Mesenchymal stem cell (in vitro differentiated cells and primary cell): ENCODE data around the gene MAPK1.
"Not testable (repeated sequence)": the region's sequence is repeated elsewhere in the genome, so short reads cannot be mapped to it uniquely, and the experiment has no call there.

Source experiments
- DNase-seq: peaks from one replicate; pipeline ENCODE4 v3.0.0-alpha.2; 2013
- H2AFZ ChIP-seq: one replicate; pipeline ENCODE4 v1.6.1; 2013; ENCODE audit warnings: low read depth, mild to moderate bottlenecking, control low read depth, inconsistent platforms, low read length, moderate library complexity
- H2AK5ac ChIP-seq: 2 replicates; pipeline ENCODE4 v1.6.1; 2013; ENCODE audit warnings: low read length, moderate library complexity, mild to moderate bottlenecking, inconsistent platforms; ENCODE audit not compliant: severe bottlenecking
- H2BK120ac ChIP-seq: one replicate; pipeline ENCODE4 v1.6.1; 2013; ENCODE audit warnings: low read depth, mild to moderate bottlenecking, inconsistent platforms, low read length, moderate library complexity
- H2BK12ac ChIP-seq, 2 experiments: one replicate each; pipeline ENCODE4 v1.6.1; 2013; ENCODE audit warnings: inconsistent platforms in 2 of 2, low read length in 2 of 2, mild to moderate bottlenecking in 2 of 2, moderate library complexity in 2 of 2, control low read depth in 1 of 2
- H2BK15ac ChIP-seq: one replicate; pipeline ENCODE4 v1.6.1; 2013; ENCODE audit warnings: mild to moderate bottlenecking, low read depth, inconsistent platforms; ENCODE audit not compliant: poor library complexity, severe bottlenecking
- H2BK5ac ChIP-seq: 2 replicates; pipeline ENCODE4 v1.6.1; 2013; ENCODE audit warnings: low read depth, mild to moderate bottlenecking, low read length, control low read depth, inconsistent platforms; ENCODE audit not compliant: poor library complexity, severe bottlenecking
- H3K14ac ChIP-seq, 2 experiments: one replicate each; pipeline ENCODE4 v1.6.1; 2013; ENCODE audit warnings: inconsistent platforms in 2 of 2, low read length in 2 of 2, control low read depth in 1 of 2, mild to moderate bottlenecking in 1 of 2, moderate library complexity in 1 of 2
- H3K18ac ChIP-seq, 2 experiments: one replicate each; pipeline ENCODE4 v1.6.1; 2013; ENCODE audit warnings: inconsistent platforms in 2 of 2, low read length in 2 of 2, control low read depth in 1 of 2, low read depth in 1 of 2, mild to moderate bottlenecking in 1 of 2
- H3K23ac ChIP-seq, 2 experiments: one replicate each; pipeline ENCODE4 v1.6.1; 2013; ENCODE audit warnings: inconsistent platforms in 2 of 2, low read length in 2 of 2, mild to moderate bottlenecking in 2 of 2, moderate library complexity in 2 of 2, control low read depth in 1 of 2
- H3K27ac ChIP-seq: 2 replicates; pipeline ENCODE4 v1.5.1; 2013; ENCODE audit warnings: mild to moderate bottlenecking, moderate library complexity, low read length, control low read depth, inconsistent platforms; ENCODE audit not compliant: poor library complexity, severe bottlenecking
- H3K27me3 ChIP-seq, 2 experiments: 2 replicates each; pipeline versions ENCODE4 v1.6.1 to v1.7.0; 2013; ENCODE audit warnings: low read length in 2 of 2, mild to moderate bottlenecking in 2 of 2, moderate library complexity in 2 of 2, control low read depth in 1 of 2, inconsistent platforms in 1 of 2; ENCODE audit not compliant: control insufficient read depth in 1 of 2, insufficient read depth in 1 of 2
- H3K36me3 ChIP-seq, 2 experiments: 2 replicates each; pipeline versions ENCODE4 v1.6.1 to v1.7.0; 2013; ENCODE audit warnings: low read length in 2 of 2, control low read depth in 1 of 2, inconsistent platforms in 1 of 2, low read depth in 1 of 2, mild to moderate bottlenecking in 1 of 2; ENCODE audit not compliant: insufficient read depth in 2 of 2, control insufficient read depth in 1 of 2
- H3K4ac ChIP-seq, 2 experiments: one replicate each; pipeline ENCODE4 v1.6.1; 2013; ENCODE audit warnings: inconsistent platforms in 2 of 2, low read length in 2 of 2, mild to moderate bottlenecking in 2 of 2, moderate library complexity in 2 of 2, control low read depth in 1 of 2, low read depth in 1 of 2
- H3K4me1 ChIP-seq: 2 replicates; pipeline ENCODE4 v1.6.1; 2013; ENCODE audit warnings: low read depth, low read length, control low read depth; ENCODE audit not compliant: control insufficient read depth, insufficient read depth
- H3K4me2 ChIP-seq: 2 replicates; pipeline ENCODE4 v1.6.1; 2013; ENCODE audit warnings: low read length, mild to moderate bottlenecking, inconsistent platforms; ENCODE audit not compliant: poor library complexity, severe bottlenecking
- H3K4me3 ChIP-seq, 2 experiments: 2 replicates each; pipeline versions ENCODE4 v1.5.1 to v1.7.0; 2013; ENCODE audit warnings: low read length in 2 of 2, mild to moderate bottlenecking in 2 of 2, control low read depth in 1 of 2, low read depth in 1 of 2; ENCODE audit not compliant: insufficient read depth in 1 of 2
- H3K79me1 ChIP-seq: replicated peaks from 2 replicates; pipeline ENCODE4 v1.6.1; 2013; ENCODE audit warnings: mild to moderate bottlenecking, control low read depth, low read length, inconsistent platforms; ENCODE audit not compliant: poor library complexity, severe bottlenecking
- H3K9ac ChIP-seq: 2 replicates; pipeline ENCODE4 v1.7.0; 2013; ENCODE audit warnings: mild to moderate bottlenecking, low read length, moderate library complexity
- H3K9me3 ChIP-seq: 2 replicates; pipeline ENCODE4 v1.7.0; 2013; ENCODE audit warnings: mild to moderate bottlenecking, low read length; ENCODE audit not compliant: control insufficient read depth
- H4K8ac ChIP-seq: one replicate; pipeline ENCODE4 v1.6.1; 2013; ENCODE audit warnings: inconsistent platforms, mild to moderate bottlenecking, low read length, moderate library complexity
- H4K91ac ChIP-seq: one replicate; pipeline ENCODE4 v1.6.1; 2013; ENCODE audit warnings: mild to moderate bottlenecking, low read length, inconsistent platforms
- WGBS: methylation state at CpG from one replicate; pipeline ENCODE4 v1.1.7; 2013; ENCODE audit warnings: mixed read lengths; 5-methylcytosine and 5-hydroxymethylcytosine counted together

The MAPK1 gene

DNA sequence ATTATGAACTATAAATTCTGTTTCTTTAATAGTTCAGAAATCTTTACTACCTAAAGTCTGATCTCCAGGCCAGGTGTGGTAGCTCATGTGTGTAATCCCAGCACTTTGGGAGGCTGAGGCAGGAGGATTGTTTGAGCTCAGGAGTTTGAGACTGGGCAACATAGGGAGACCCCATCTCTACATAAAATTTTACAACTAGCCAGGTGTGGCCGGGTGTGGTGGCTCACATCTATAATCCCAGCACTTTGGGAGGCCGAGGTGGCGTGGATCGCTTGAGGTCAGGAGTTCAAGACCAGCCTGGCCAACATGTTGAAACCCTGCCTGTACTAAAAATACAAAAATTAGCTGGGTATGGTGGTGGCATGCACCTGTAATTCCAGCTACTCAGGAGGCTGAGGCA, 5.3 kb upstream of the MAPK1 start:
- H3K27ac ChIP-seq, H2AK5ac ChIP-seq, H2BK12ac ChIP-seq, H4K91ac ChIP-seq, H3K9ac ChIP-seq, H3K36me3 ChIP-seq, H3K4me2 ChIP-seq, H3K9me3 ChIP-seq, H3K14ac ChIP-seq, H2BK15ac ChIP-seq, H3K27me3 ChIP-seq, H3K4me1 ChIP-seq, H2BK5ac ChIP-seq, DNase-seq, H3K4me3 ChIP-seq, H3K23ac ChIP-seq, H2BK120ac ChIP-seq, H3K4ac ChIP-seq, H2AFZ ChIP-seq, H3K18ac ChIP-seq, H4K8ac ChIP-seq, H3K79me1 ChIP-seq: not testable (repeated sequence)
- 100% methylated on average over 1 of the region's 4 CpGs for WGBS

GRCh38 chr22:21868651-21869050, 1.2 kb upstream of the MAPK1 start:
- Histone ChIP-seq H2BK12ac (no peak overlapping the region), H3K4me1 (peaks cover 1% of the 10 kb centered on the region), H2AFZ (no peak overlapping the region), H3K4ac (no peak overlapping the region), H3K18ac (no peak overlapping the region), H3K4me3 (peak overlapping the region in 1 of 2 experiments; percentile 32), H2BK120ac (no peak overlapping the region), H3K14ac (no peak overlapping the region), H3K27me3 (no peaks in the 10 kb centered on the region), H3K36me3 (no peaks in the 10 kb centered on the region), H2AK5ac (peak overlapping the region; percentile 45), H3K4me2 (no peak overlapping the region), H3K9me3 (no peaks in the 10 kb centered on the region), H3K27ac (no peak overlapping the region), H3K79me1 (peaks cover 2% of the 10 kb centered on the region), H2BK5ac (no peak overlapping the region), H2BK15ac (no peak overlapping the region), H4K8ac (no peak overlapping the region), H3K9ac (no peak overlapping the region), H3K23ac (no peak overlapping the region), H4K91ac (no peak overlapping the region)
- WGBS, result 100% methylated on average over 5 of the region's 7 CpGs
- DNase-seq, result no peak

DNA sequence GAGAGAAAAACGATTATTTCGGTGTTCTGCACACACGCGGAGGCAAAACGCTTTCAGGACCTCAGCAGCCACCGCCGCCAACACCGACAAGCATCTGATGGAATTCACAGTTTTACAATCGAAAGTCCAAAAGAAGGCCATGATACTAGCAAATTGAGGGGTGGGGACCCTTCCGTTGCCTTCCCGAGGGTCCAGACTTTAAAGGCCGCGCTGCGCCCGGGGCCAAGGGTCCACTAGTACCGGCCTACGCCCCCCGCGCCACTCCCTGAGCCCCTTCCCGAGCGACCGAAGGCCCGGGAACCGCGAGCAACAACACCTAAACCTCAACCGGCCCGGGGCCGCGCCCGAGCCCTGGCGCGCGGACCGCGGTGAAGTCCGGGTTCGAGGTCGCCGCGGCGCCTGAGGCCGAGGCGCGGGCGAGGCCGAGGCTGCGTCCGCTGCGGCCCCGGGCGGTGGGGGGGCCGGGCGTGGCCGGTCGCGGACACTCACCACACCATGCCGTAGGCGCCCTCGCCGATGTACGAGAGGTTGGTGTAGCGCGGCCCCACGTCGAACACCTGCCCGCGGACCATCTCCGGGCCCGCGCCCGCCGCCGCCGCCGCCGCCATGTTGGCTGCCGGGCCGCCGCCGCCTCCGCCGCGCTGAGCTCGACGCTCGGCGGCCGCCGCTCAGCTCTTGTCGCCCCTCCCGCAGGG, 465 bp downstream of the MAPK1 start:
- no peak overlapping the region for H3K27ac ChIP-seq
- peak overlapping the region; percentile 89 for H2AFZ ChIP-seq
- no peaks in the 10 kb centered on the region for H3K27me3 ChIP-seq
- peak overlapping the region; percentile 98 to 99 for H3K4me3 ChIP-seq
- DNase-seq, result no peak
- H3K23ac ChIP-seq, result peak overlapping the region; percentile 69 to 99
- peak overlapping the region in 1 of 2 experiments; percentile 78 for H2BK12ac ChIP-seq
- H3K4ac ChIP-seq, result peak overlapping the region in 1 of 2 experiments; percentile 100
- no peaks in the 10 kb centered on the region for H3K36me3 ChIP-seq
- H3K9me3 ChIP-seq, result no peaks in the 10 kb centered on the region
- peak overlapping the region; percentile 72 for H4K8ac ChIP-seq
- no peak overlapping the region for H2AK5ac ChIP-seq
- peak overlapping the region; percentile 99 for H3K18ac ChIP-seq
- peak overlapping the region; percentile 63 for H2BK15ac ChIP-seq
- no peak overlapping the region for H2BK5ac ChIP-seq
- peak overlapping the region; percentile 98 for H3K9ac ChIP-seq
- peak overlapping the region; percentile 92 for H4K91ac ChIP-seq
- H2BK120ac ChIP-seq, result peak overlapping the region; percentile 95
- peak overlapping the region; percentile 70 for H3K4me2 ChIP-seq
- H3K4me1 ChIP-seq, result peaks cover 1% of the 10 kb centered on the region
- WGBS, result under 1% methylated on average over 41 of the region's 91 CpGs
- H3K79me1 ChIP-seq, result peaks cover 2% of the 10 kb centered on the region
- peak overlapping the region in 1 of 2 experiments; percentile 99 for H3K14ac ChIP-seq

DNA sequence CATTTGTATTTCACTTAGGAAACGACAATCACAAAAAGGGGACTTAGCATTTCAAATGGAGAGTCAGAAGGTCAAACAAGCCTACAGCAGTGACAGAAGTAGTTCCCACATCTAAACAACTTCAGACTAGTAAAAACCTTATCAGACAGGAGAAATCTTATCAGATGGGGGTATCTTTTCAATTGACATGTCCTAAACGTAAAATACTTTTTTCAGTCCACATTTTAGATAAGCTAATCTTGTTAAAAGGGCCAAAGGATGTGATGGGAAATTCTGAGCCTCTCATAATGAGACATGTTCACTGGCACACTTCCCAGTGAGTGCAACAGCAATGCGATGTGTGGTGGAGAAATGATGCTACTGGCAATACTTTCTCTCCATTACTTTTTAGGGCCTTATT, 2.4 kb downstream of the MAPK1 start:
- no peak overlapping the region for H2AK5ac ChIP-seq
- H3K18ac ChIP-seq, result no peak overlapping the region
- 59% methylated on average over 2 of the region's 3 CpGs for whole genome bisulfite sequencing
- H3K36me3 ChIP-seq, result no peaks in the 10 kb centered on the region
- H3K27me3 ChIP-seq, result no peaks in the 10 kb centered on the region
- peak overlapping the region; percentile 98 for H3K9ac ChIP-seq
- H2BK12ac ChIP-seq, result no peak overlapping the region
- no peak overlapping the region for H3K27ac ChIP-seq
- no peaks in the 10 kb centered on the region for H3K9me3 ChIP-seq
- no peak overlapping the region for H2BK15ac ChIP-seq
- no peak overlapping the region for H3K23ac ChIP-seq
- peak overlapping the region in 1 of 2 experiments; percentile 98 for H3K4me3 ChIP-seq
- H3K4me2 ChIP-seq, result no peak overlapping the region
- no peak overlapping the region for H4K8ac ChIP-seq
- DNase-seq, result peak; percentile 77
- H3K14ac ChIP-seq, result no peak overlapping the region
- no peak overlapping the region for H4K91ac ChIP-seq
- no peak overlapping the region for H3K4ac ChIP-seq
- no peak overlapping the region for H2BK120ac ChIP-seq
- peaks cover 3% of the 10 kb centered on the region for H3K79me1 ChIP-seq
- H3K4me1 ChIP-seq, result peaks cover 10% of the 10 kb centered on the region
- H2BK5ac ChIP-seq, result no peak overlapping the region
- H2AFZ ChIP-seq, result no peak overlapping the region
